ENCODE results near the gene RTL3. TPM values are rescaled to one million over a fixed set of nuclear protein-coding genes. Genes with fewer than 3 reads are reported as not detected.

RTL3 gene
- total RNA-seq = under 0.01 and 0.29 TPM in 2 replicates

GRCh38 chrX:78658845-78659744 is at the start of gene RTL3:
TSS of gene RTL3 (minus strand) at chrX:78659328. CDS start at chrX:78658420, 908 bp downstream.

Other genes with a start within 250 kb of the RTL3 start
- gene LPAR4, start 88.4 kb upstream of the RTL3 start, total RNA-seq = 0.50 and 0.58 TPM in 2 replicates

All from smooth muscle cell of trachea (primary cell).